Activated effector memory CD4-positive, alpha-beta T cell treated with anti-CD3 and anti-CD28 coated beads, Interleukin-2, amount 50 U/mL, for 16 hours (primary cell): Measurements from ENCODE around the gene CFAP298.
"Not testable (repeated sequence)": the region's sequence is repeated elsewhere in the genome, so short reads cannot be mapped to it uniquely, and the experiment has no call there.

Experiments used
- DNase-seq: peaks from one replicate; pipeline ENCODE4 v3.0.0-alpha.2; 2020

CFAP298 gene

DNA sequence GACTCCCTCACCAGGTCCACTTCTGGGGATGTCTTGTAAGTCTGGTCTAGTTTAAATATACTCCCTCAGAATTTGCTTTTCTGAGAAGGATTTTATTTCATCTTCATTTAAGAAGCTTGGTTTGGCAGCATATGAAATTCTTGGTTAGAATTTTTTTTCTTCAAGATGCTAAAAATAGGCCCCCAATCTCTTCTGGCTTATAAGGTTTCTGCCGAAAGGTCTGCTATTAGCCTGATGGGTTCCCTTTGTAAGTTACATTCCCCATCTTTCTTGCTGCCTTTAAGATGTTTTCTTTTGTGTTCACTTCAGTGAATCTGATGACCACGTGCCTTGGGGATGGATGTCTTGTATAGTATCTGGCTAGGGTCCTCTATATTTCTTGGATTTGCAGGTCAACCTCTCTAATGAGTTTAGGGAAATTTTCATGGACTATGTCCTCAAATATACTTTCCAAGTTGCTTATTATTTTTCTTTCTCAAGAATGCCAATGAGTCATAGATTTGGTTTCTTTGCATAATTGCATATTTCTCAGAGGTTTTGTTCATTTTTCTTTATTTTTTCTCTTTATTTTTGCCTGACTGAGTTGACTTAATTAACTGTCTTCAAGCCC is 46.2 kb downstream of the CFAP298 start:
- no peak for DNase-seq

DNA sequence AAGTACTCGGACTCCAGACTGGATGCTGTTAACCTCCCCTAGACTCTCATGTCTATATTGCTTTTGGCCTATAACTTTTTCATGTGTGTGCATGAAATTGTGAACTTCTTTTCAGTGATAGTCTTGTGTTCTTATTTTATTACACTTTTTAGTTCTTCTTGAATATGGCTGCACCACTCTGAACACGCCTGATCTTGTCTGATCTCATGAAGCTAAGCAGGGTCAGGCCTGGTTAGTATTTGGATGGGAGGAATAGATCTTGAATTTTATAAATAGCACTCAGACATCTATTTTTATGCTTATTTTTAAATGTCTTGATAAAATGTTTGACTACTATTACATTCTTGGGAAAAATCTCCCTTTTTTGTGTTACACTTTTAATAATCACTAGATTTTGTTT is 49.3 kb downstream of the CFAP298 start:
- no peak for DNase-seq

DNA sequence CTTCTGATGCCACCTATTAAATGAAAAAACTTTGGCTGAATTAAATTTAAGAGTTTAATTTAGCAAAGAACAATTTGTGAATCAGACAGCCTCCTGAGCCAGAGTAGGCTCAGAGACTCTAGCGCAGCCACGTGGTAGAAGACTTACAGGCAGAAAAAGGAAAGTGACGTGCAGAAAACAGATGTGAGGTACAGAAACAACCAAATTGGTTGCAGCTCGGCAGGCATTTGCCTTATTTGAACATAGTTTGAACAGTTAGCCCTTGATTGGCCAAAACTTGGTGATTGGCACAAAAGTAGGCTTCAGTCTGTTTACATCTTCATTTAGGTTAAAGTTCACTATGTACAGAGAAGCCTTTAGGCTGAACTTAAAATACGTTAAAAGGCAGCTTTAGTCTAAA is 49.8 kb downstream of the CFAP298 start:
- no peak for DNase-seq

DNA sequence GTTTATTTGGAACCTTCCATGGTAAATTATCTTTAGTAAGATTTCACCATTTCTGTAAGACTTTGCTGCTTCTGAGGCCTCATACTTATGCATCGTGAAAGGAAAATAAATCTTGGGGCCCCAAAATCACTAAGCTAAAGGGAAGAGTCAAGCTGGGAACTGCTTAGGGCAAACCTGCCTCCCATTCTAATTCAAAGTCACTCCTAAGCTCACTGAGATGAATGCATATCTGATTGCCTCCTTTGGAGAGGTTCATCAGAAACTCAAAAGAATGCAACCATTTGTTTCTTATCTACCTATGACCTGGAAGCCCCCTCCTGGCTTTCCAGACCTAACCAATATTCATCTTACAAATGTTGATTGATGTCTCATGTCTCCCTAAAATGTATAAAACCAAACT is 50.7 kb downstream of the CFAP298 start:
- not testable (repeated sequence) for DNase-seq

DNA sequence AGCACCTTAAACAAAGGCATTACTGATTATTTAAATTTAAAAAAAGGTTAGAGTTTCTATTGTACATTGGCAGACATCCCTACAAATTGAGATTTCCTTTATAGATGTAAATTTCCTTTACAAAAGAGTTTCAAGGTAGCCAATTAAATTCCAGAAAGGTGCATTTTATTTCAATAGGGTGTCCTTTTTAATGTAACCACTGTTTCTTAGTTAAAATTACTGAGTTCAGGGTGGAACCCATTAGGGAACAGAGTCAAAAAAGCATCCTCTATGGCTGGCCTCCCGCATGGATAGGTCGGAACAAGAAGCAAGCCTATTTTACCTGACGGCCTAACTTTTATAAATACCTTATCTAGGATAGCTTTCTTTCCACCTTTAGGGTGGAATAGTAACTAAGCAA is 51.3 kb downstream of the CFAP298 start:
- DNase-seq, result no peak

DNA sequence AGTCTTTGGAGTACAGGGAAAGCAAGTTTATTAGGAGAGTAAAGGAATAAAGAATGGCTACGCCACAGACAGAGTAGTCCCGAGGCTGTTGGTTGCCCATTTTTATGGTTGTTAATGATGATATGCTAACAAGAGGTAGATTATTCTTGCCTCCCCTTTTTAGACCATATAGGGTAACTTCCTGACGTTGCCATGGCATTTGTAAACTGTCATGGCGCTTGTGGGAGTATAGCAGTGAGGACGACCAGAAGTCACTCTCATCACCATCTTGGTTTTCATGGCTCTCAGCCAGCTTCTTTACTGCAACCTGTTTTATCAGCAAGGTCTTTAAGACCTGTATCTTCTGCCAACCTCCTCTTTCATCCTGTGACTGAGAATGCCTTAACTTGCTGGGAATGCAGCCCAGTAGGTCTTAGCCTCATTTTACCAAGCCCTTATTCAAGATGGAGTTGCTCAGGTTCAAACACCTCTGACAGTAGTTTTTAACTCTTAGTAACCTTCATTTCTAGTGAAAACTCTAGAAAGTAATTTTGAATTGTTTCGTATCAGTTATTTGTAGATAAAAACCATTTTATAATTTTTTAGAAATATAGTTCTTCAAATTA is 53.1 kb downstream of the CFAP298 start:
- no peak for DNase-seq

DNA sequence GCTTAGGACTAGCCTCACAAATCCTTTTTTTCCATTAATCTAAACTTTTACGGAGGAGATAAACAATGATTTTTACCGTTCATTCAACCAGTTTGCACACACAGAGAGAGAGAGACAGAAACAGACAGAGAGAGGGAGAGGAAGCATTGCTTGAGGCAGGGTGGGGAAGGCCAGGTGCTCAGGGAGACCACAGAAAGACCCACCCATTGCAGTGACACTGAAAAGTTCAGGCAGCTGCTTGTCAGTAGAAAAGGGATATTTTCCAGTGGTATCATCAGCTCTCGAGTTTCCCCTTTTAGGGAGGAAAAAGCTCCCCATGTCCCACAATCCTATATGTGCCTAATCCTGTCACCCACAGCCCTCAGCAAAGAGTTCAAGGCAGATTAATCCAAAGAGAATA is 54.1 kb downstream of the CFAP298 start:
- no peak for DNase-seq

DNA sequence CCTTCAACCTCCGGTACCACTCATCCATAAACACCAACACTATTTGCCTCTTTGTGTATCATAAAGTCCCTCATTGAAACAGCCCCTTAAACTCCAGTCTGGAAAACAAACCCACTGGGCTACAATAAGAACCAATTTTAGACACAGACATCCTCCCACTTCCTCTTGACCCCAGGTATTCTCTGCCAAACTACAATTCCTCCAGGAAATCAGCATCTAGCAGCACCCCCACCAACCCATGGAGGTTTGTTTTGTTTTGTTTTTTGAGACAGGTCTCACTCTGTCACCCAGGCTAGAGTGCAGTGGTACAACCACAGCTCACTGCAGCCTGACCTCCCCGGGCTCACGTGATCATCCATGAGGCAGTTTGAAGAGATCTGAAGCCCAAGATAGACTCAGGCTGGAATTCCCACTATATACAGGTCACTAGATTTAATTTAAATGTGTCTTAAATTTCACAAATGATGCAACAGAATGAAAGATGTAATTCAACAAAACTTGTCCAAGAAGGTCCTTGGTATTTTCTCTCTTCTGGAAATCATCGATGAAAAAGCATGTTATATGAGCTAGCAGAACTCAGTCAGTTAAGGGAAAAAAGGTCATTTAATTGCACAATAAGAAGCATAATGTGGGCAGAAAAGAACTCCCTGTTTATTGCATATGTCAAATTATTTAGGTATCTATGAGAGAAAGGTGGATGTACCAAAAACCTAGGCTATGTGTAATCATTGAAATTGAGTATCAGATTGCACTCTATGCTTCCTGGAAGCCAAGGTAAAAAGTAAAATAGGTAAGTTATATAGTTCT is 57.1 kb downstream of the CFAP298 start:
- DNase-seq, result no peak

DNA sequence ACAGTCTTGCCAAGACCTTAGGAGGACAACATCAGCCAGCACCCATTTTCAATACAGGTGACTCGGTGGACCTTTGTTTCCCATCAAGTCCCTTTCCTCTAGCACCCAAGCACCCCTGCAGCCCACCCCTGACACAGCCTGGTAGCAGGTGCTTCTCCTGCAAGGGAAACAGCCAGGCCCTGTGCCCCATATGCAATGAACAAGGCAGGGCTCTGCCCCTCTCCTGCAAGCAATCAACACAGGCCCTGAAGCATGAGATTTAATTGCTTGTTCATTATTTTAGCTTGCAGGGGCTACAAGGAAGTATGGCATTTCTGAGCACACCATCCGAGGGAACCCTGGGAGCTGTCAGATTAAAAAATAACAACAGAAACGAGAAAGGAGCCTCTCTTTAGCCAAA is 62.3 kb downstream of the CFAP298 start:
- no peak for DNase-seq

DNA sequence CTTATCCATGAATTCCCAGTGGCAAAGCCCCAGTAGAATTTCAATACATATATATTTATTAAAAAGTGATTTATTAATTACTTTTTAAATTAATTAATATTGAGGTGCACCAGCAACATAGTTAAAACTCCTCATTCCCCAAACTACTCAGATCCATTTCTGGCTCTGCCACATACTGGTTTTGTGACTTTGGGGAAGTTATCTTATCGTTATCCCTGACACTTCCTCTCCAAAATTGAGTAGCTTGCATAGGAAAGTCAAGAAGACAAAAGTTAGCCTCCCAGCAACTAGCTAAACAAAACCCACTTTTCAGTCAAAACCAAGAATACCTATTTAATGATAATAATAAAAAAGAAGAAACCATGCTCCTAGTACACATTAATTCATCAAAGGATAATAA is 62.7 kb downstream of the CFAP298 start:
- DNase-seq, result no peak
